GM21619 (cell line): ENCODE results near the gene GBF1.
"Not testable (repeated sequence)": the region's sequence is repeated elsewhere in the genome, so short reads cannot be mapped to it uniquely, and the experiment has no call there.

ENCODE experiments used
- ATAC-seq: cut with Tn5 transposase; IDR thresholded peaks from one replicate; pipeline ENCODE4 v1.9.1; 2021; ENCODE audit not compliant: unreplicated experiment

Gene GBF1

GRCh38 chr10:102298899-102299298 is 53.6 kb downstream of the GBF1 start:
- no peak for ATAC-seq

GRCh38 chr10:102299873-102300272 is 54.5 kb downstream of the GBF1 start:
- ATAC-seq = no peak

- no peak for ATAC-seq
These were observed 55.0 kb downstream of the GBF1 start for GRCh38 chr10:102300278-102300843.

- ATAC-seq = not testable (repeated sequence)
These were observed 55.6 kb downstream of the GBF1 start for GRCh38 chr10:102300912-102301311.

- not testable (repeated sequence) for ATAC-seq
These were observed 56.0 kb downstream of the GBF1 start for GRCh38 chr10:102301332-102301731.

GRCh38 chr10:102302611-102303010 is 57.3 kb downstream of the GBF1 start:
- ATAC-seq = no peak

GRCh38 chr10:102306006-102306405 is 60.7 kb downstream of the GBF1 start:
- no peak for ATAC-seq

- no peak for ATAC-seq
These were observed 61.4 kb downstream of the GBF1 start for GRCh38 chr10:102306710-102307109.

- ATAC-seq = not testable (repeated sequence)
These were observed 63.0 kb downstream of the GBF1 start for GRCh38 chr10:102308318-102308717.

GRCh38 chr10:102309236-102309635 is 63.9 kb downstream of the GBF1 start:
- ATAC-seq = no peak

GRCh38 chr10:102309916-102310315 is 64.6 kb downstream of the GBF1 start:
- no peak for ATAC-seq

GRCh38 chr10:102310361-102311024 is 65.2 kb downstream of the GBF1 start:
- no peak for ATAC-seq

- no peak for ATAC-seq
These were observed 65.7 kb downstream of the GBF1 start for GRCh38 chr10:102311025-102311420.

- no peak for ATAC-seq
These were observed 67.4 kb downstream of the GBF1 start for GRCh38 chr10:102312683-102313082.

- no peak for ATAC-seq
These were observed 68.0 kb downstream of the GBF1 start for GRCh38 chr10:102313221-102313896.

- ATAC-seq = no peak
These were observed 69.5 kb downstream of the GBF1 start for GRCh38 chr10:102314801-102315200.

GRCh38 chr10:102316421-102316820 is 71.1 kb downstream of the GBF1 start:
- no peak for ATAC-seq

- no peak for ATAC-seq
These were observed 77.6 kb downstream of the GBF1 start for GRCh38 chr10:102322914-102323313.

- ATAC-seq = no peak
These were observed 78.7 kb downstream of the GBF1 start for GRCh38 chr10:102324061-102324460.

GRCh38 chr10:102326031-102326430 is 80.7 kb downstream of the GBF1 start:
- no peak for ATAC-seq

GRCh38 chr10:102327002-102327401 is 81.7 kb downstream of the GBF1 start:
- ATAC-seq = no peak

- no peak for ATAC-seq
These were observed 82.3 kb downstream of the GBF1 start for GRCh38 chr10:102327641-102328040.
